ENCODE data around the gene APMAP. TPM values are rescaled to one million over a fixed set of nuclear protein-coding genes. Genes with fewer than 3 reads are reported as not detected.

Gene APMAP
- polyA plus RNA-seq, 6 donors from 2014 or later = 41.4 to 71.6 (median 48.7) TPM

GRCh38 chr20:24970754-24971153, 21.8 kb downstream of the APMAP start:
- H3K27me3 Mint-ChIP-seq = no peaks in the 10 kb centered on the region
- peaks cover 7 to 10% (median 10%) of the 10 kb centered on the region in 3 donors for H3K4me1 Mint-ChIP-seq
- ATAC-seq (ENCODE audit: low read depth in 2 of 2) (no peak), DNase-seq (no peak)
- peaks cover 39 to 44% of the 10 kb centered on the region in 2 donors for H3K36me3 Mint-ChIP-seq
- H3K27ac Mint-ChIP-seq = peak overlapping the region in 4 of 6 donors; percentile 13 to 77 (median 54)
- H3K4me3 Mint-ChIP-seq = peak overlapping the region in 2 of 8 donors; percentile 2 to 10
- H3K9me3 Mint-ChIP-seq = peaks cover 0 to 6% (median 0%) of the 10 kb centered on the region in 7 donors

GRCh38 chr20:24970030-24970553, 22.5 kb downstream of the APMAP start:
- peaks cover 38 to 39% of the 10 kb centered on the region in 2 donors for H3K36me3 Mint-ChIP-seq
- DNase-seq (no peak), ATAC-seq (ENCODE audit: low read depth in 2 of 2) (no peak)
- H3K9me3 Mint-ChIP-seq = no peaks in the 10 kb centered on the region
- H3K4me1 Mint-ChIP-seq = peaks cover 7 to 10% (median 10%) of the 10 kb centered on the region in 3 donors
- H3K27me3 Mint-ChIP-seq = no peaks in the 10 kb centered on the region
- H3K4me3 Mint-ChIP-seq = no peak overlapping the region
- H3K27ac Mint-ChIP-seq = no peak overlapping the region

- H3K4me1 Mint-ChIP-seq = peaks cover 7 to 10% (median 10%) of the 10 kb centered on the region in 3 donors
Observed at GRCh38 chr20:24969186-24970029, 23.1 kb downstream of the APMAP start.

GRCh38 chr20:24968278-24968800, 24.2 kb downstream of the APMAP start:
- H3K27ac Mint-ChIP-seq = peak overlapping the region in 3 of 6 donors; percentile 15 to 73 (median 30)
- H3K4me3 Mint-ChIP-seq = no peak overlapping the region
- ATAC-seq (ENCODE audit: low read depth in 2 of 2) = no peak

More at GRCh38 chr20:24969186-24970029, 23.1 kb downstream of the APMAP start:
- no peak for ATAC-seq (ENCODE audit: low read depth in 2 of 2)
- DNase-seq = no peak
- Mint-ChIP-seq H3K27ac (no peak overlapping the region), H3K9me3 (no peaks in the 10 kb centered on the region), H3K4me3 (no peak overlapping the region), H3K36me3 (peaks cover 40 to 45% of the 10 kb centered on the region in 2 donors), H3K27me3 (no peaks in the 10 kb centered on the region)

GRCh38 chr20:24966317-24967012, 26.1 kb downstream of the APMAP start:
- no peak overlapping the region for H3K27ac Mint-ChIP-seq
- peaks cover 43 to 44% of the 10 kb centered on the region in 2 donors for H3K36me3 Mint-ChIP-seq
- H3K4me1 Mint-ChIP-seq = peaks cover 7 to 10% (median 9%) of the 10 kb centered on the region in 3 donors
- DNase-seq (no peak), ATAC-seq (ENCODE audit: low read depth in 2 of 2) (no peak)
- no peaks in the 10 kb centered on the region for H3K9me3 Mint-ChIP-seq
- no peaks in the 10 kb centered on the region for H3K27me3 Mint-ChIP-seq
- H3K4me3 Mint-ChIP-seq = no peak overlapping the region

More at GRCh38 chr20:24968278-24968800, 24.2 kb downstream of the APMAP start:
- H3K27me3 Mint-ChIP-seq = no peaks in the 10 kb centered on the region
- peaks cover 7 to 10% (median 10%) of the 10 kb centered on the region in 3 donors for H3K4me1 Mint-ChIP-seq
- no peaks in the 10 kb centered on the region for H3K9me3 Mint-ChIP-seq
- no peak for DNase-seq
- peaks cover 37 to 41% of the 10 kb centered on the region in 2 donors for H3K36me3 Mint-ChIP-seq

- Mint-ChIP-seq H3K4me3 (no peak overlapping the region), H3K27me3 (no peaks in the 10 kb centered on the region), H3K27ac (no peak overlapping the region), H3K9me3 (no peaks in the 10 kb centered on the region), H3K36me3 (peaks cover 42 to 44% of the 10 kb centered on the region in 2 donors), H3K4me1 (peaks cover 0 to 5% (median 0%) of the 10 kb centered on the region in 3 donors)
- no peak for ATAC-seq (ENCODE audit: low read depth in 2 of 2)
- no peak for DNase-seq
Observed at GRCh38 chr20:24965065-24965919, 27.3 kb downstream of the APMAP start.

GRCh38 chr20:24964506-24964840, 28.1 kb downstream of the APMAP start:
- no peaks in the 10 kb centered on the region for H3K27me3 Mint-ChIP-seq
- no peaks in the 10 kb centered on the region for H3K9me3 Mint-ChIP-seq
- peak overlapping the region in 1 of 6 donors; percentile 65 for H3K27ac Mint-ChIP-seq
- peak overlapping the region in 1 of 8 donors; percentile 35 for H3K4me3 Mint-ChIP-seq
- DNase-seq (no peak), ATAC-seq (ENCODE audit: low read depth in 2 of 2) (no peak)
- peaks cover 0 to 5% (median 0%) of the 10 kb centered on the region in 3 donors for H3K4me1 Mint-ChIP-seq
- peaks cover 37 to 44% of the 10 kb centered on the region in 2 donors for H3K36me3 Mint-ChIP-seq

- peaks cover 35 to 44% of the 10 kb centered on the region in 2 donors for H3K36me3 Mint-ChIP-seq
- peaks cover 0 to 5% (median 0%) of the 10 kb centered on the region in 3 donors for H3K4me1 Mint-ChIP-seq
- H3K4me3 Mint-ChIP-seq = no peak overlapping the region
- DNase-seq = no peak
- no peaks in the 10 kb centered on the region for H3K9me3 Mint-ChIP-seq
- H3K27ac Mint-ChIP-seq = no peak overlapping the region
- H3K27me3 Mint-ChIP-seq = no peaks in the 10 kb centered on the region
- no peak for ATAC-seq (ENCODE audit: low read depth in 2 of 2)
Observed at GRCh38 chr20:24963672-24964505, 28.7 kb downstream of the APMAP start.

GRCh38 chr20:24962510-24962909, 30.0 kb downstream of the APMAP start:
- no peaks in the 10 kb centered on the region for H3K9me3 Mint-ChIP-seq
- no peak overlapping the region for H3K4me3 Mint-ChIP-seq
- peaks cover 0 to 3% (median 0%) of the 10 kb centered on the region in 3 donors for H3K4me1 Mint-ChIP-seq

GRCh38 chr20:24962182-24962492, 30.4 kb downstream of the APMAP start:
- peak overlapping the region in 3 of 6 donors; percentile 42 to 66 (median 47) for H3K27ac Mint-ChIP-seq
- DNase-seq (no peak), ATAC-seq (ENCODE audit: low read depth in 2 of 2) (no peak)
- H3K36me3 Mint-ChIP-seq = peaks cover 28 to 33% of the 10 kb centered on the region in 2 donors
- no peak overlapping the region for H3K4me3 Mint-ChIP-seq
- no peaks in the 10 kb centered on the region for H3K4me1 Mint-ChIP-seq
- no peaks in the 10 kb centered on the region for H3K27me3 Mint-ChIP-seq
- no peaks in the 10 kb centered on the region for H3K9me3 Mint-ChIP-seq

More at GRCh38 chr20:24962510-24962909, 30.0 kb downstream of the APMAP start:
- Mint-ChIP-seq H3K27me3 (no peaks in the 10 kb centered on the region), H3K36me3 (peaks cover 32 to 33% of the 10 kb centered on the region in 2 donors), H3K27ac (peak overlapping the region in 1 of 6 donors; percentile 13)
- ATAC-seq (ENCODE audit: low read depth in 2 of 2) (no peak), DNase-seq (no peak)

- no peaks in the 10 kb centered on the region for H3K4me1 Mint-ChIP-seq
Observed at GRCh38 chr20:24961384-24962181, 31.0 kb downstream of the APMAP start.

More at GRCh38 chr20:24961384-24962181, 31.0 kb downstream of the APMAP start:
- ATAC-seq (ENCODE audit: low read depth in 2 of 2) (no peak), DNase-seq (no peak)
- Mint-ChIP-seq H3K27ac (peak overlapping the region in 3 of 6 donors; percentile 42 to 66 (median 59)), H3K36me3 (peaks cover 26 to 33% of the 10 kb centered on the region in 2 donors), H3K27me3 (no peaks in the 10 kb centered on the region), H3K9me3 (no peaks in the 10 kb centered on the region), H3K4me3 (no peak overlapping the region)
